ENCODE data around the gene LCN12. TPM values are rescaled to one million over a fixed set of nuclear protein-coding genes. Genes with fewer than 3 reads are reported as not detected.

The LCN12 gene
- total and polyA plus RNA-seq, 2 donors from 2014 or later: 35.5 to 42.9 TPM

DNA sequence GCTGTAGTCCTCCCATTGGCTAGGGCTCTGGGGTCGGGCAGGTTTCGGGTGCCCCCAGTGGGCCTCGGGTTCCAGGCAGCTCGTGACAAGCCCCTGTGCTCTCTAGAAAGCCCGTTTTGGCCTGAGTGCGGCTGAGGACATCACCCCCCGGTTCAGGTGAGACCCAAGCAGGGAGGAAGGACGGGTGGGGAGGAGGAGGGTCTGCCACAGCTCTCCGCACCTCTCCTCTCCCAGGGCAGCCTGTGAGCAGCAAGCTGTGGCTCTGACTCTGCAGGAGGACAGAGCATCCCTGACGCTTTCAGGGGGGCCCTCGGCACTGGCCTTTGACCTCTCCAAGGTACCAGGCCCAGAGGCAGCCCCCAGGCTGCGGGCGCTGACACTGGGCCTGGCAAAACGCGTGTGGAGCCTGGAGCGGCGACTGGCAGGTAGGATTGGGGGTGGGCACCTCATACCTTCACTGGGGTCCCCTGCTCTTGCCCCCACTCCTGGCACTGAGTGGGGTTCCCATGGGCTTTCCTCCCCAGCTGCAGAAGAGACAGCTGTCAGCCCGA, 40.8 kb downstream of the LCN12 start:
- FAIRE-seq (no peak), DNase-seq (no peak)
- H3K9me3 ChIP-seq (ENCODE audit: control insufficient read depth in 2 of 3, insufficient read depth in 1 of 3, low read length in 3 of 3): no peaks in the 10 kb centered on the region
- H3K9ac ChIP-seq (ENCODE audit: low read length in 3 of 3): peak overlapping the region; percentile 18 to 73 (median 65)
- TF ChIP-seq CTCF (IDR thresholded peaks at IDR 0.05; ENCODE audit: borderline replicate concordance, extremely low read depth, insufficient read depth): no peak
- no peaks in the 10 kb centered on the region for H3K27me3 ChIP-seq (ENCODE audit: control insufficient read depth, insufficient read depth, low read length)
- H3K4me1 ChIP-seq (ENCODE audit: control insufficient read depth in 2 of 3, insufficient read depth in 2 of 3, low read depth in 1 of 3, low read length in 3 of 3): peaks cover 0 to 20% (median 10%) of the 10 kb centered on the region in 3 donors
- peak overlapping the region in 1 of 2 donors; percentile 4 for H3K27ac ChIP-seq (ENCODE audit: low read depth in 2 of 2, low read length in 2 of 2)
- intact Hi-C loops (cut with DNase I): no loop called here
- peaks cover 0 to 5% (median 0%) of the 10 kb centered on the region in 3 donors for H3K36me3 ChIP-seq (ENCODE audit: control insufficient read depth in 2 of 3, insufficient read depth in 3 of 3, low read length in 3 of 3)
- H3K4me3 ChIP-seq (ENCODE audit: low read length in 3 of 3): peak overlapping the region; percentile 51 to 77 (median 77)

DNA sequence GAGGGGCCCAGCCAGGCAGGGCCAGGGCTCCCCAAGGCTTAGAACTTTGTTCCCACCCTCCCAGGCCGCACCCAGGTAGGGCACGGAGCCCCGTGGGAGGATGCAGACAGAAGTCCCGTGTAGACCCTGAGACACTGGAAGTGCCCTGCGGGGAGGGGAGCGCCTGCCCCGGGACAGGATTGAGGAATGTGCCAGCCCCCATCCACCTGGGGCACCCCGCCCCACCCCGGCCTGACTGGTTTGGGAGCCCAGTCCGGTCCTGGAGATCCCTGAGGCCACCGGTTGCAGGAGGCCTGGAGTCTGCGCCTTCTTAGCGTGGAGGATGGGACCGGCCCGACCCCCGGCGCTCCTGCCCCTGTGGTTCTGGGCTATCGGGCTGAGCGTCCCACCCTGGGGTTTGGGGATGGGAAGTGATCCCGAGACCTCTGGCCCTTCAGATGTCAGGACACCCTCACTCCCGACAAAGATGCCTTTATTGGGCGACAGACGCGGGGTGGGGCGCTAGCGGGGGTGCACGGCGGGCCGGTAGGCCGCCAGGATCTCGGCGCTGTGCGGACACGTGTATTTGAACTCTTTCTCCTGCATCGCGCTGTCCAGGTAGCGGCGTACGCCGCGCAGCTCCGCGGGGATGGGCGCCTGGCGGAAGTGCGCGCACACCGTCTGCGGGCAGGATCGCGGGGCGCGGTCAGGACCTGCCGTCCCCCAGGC, 42.3 kb downstream of the LCN12 start:
- intact Hi-C loops (cut with DNase I): no loop called here
- peaks cover 0 to 5% (median 0%) of the 10 kb centered on the region in 3 donors for H3K36me3 ChIP-seq (ENCODE audit: control insufficient read depth in 2 of 3, insufficient read depth in 3 of 3, low read length in 3 of 3)
- H3K9ac ChIP-seq (ENCODE audit: low read length in 3 of 3): no peak overlapping the region
- no peaks in the 10 kb centered on the region for H3K27me3 ChIP-seq (ENCODE audit: control insufficient read depth, insufficient read depth, low read length)
- no peak overlapping the region for H3K27ac ChIP-seq (ENCODE audit: low read depth in 2 of 2, low read length in 2 of 2)
- H3K9me3 ChIP-seq (ENCODE audit: control insufficient read depth in 2 of 3, insufficient read depth in 1 of 3, low read length in 3 of 3): no peaks in the 10 kb centered on the region
- peaks cover 0 to 20% (median 10%) of the 10 kb centered on the region in 3 donors for H3K4me1 ChIP-seq (ENCODE audit: control insufficient read depth in 2 of 3, insufficient read depth in 2 of 3, low read depth in 1 of 3, low read length in 3 of 3)
- FAIRE-seq: no peak
- no peak for DNase-seq
- no peak for TF ChIP-seq CTCF (IDR thresholded peaks at IDR 0.05; ENCODE audit: borderline replicate concordance, extremely low read depth, insufficient read depth)
- no peak overlapping the region for H3K4me3 ChIP-seq (ENCODE audit: low read length in 3 of 3)

- peaks cover 0 to 20% (median 10%) of the 10 kb centered on the region in 3 donors for H3K4me1 ChIP-seq (ENCODE audit: control insufficient read depth in 2 of 3, insufficient read depth in 2 of 3, low read depth in 1 of 3, low read length in 3 of 3)
- H3K27me3 ChIP-seq (ENCODE audit: control insufficient read depth, insufficient read depth, low read length): no peaks in the 10 kb centered on the region
- no peak overlapping the region for H3K9ac ChIP-seq (ENCODE audit: low read length in 3 of 3)
- FAIRE-seq (no peak), DNase-seq (peak in 4 of 5 donors; percentile 32 to 73 (median 59))
- TF ChIP-seq CTCF (IDR thresholded peaks at IDR 0.05; ENCODE audit: borderline replicate concordance, extremely low read depth, insufficient read depth): no peak
- H3K27ac ChIP-seq (ENCODE audit: low read depth in 2 of 2, low read length in 2 of 2): no peak overlapping the region
- H3K36me3 ChIP-seq (ENCODE audit: control insufficient read depth in 2 of 3, insufficient read depth in 3 of 3, low read length in 3 of 3): peaks cover 0 to 5% (median 0%) of the 10 kb centered on the region in 3 donors
- intact Hi-C loops (cut with DNase I): no loop called here
- H3K4me3 ChIP-seq (ENCODE audit: low read length in 3 of 3): no peak overlapping the region
- no peaks in the 10 kb centered on the region for H3K9me3 ChIP-seq (ENCODE audit: control insufficient read depth in 2 of 3, insufficient read depth in 1 of 3, low read length in 3 of 3)
Measured at GRCh38 chr9:136994888-136995230, 42.8 kb downstream of the LCN12 start.

All from kidney (tissue), 14 donors.